GM19043 (cell line): ENCODE results near the gene DHCR7.
"Not testable (repeated sequence)": the region's sequence is repeated elsewhere in the genome, so short reads cannot be mapped to it uniquely, and the experiment has no call there.

ENCODE experiments used
- ATAC-seq: cut with Tn5 transposase; IDR thresholded peaks from one replicate; pipeline ENCODE4 v1.9.1; 2021; ENCODE audit warnings: low read depth; ENCODE audit not compliant: unreplicated experiment

DHCR7 gene

GRCh38 chr11:71422318-71422717, 25.9 kb downstream of the DHCR7 start:
- ATAC-seq = not testable (repeated sequence)

- no peak for ATAC-seq
These were observed 26.7 kb downstream of the DHCR7 start for GRCh38 chr11:71421392-71421950.

GRCh38 chr11:71420455-71421241, 27.5 kb downstream of the DHCR7 start:
- ATAC-seq = no peak

GRCh38 chr11:71418643-71419042, 29.6 kb downstream of the DHCR7 start:
- no peak for ATAC-seq

GRCh38 chr11:71414645-71415044, 33.5 kb downstream of the DHCR7 start:
- ATAC-seq = no peak

- no peak for ATAC-seq
These were observed 37.7 kb downstream of the DHCR7 start for GRCh38 chr11:71410363-71410966.

- ATAC-seq = no peak
These were observed 39.4 kb downstream of the DHCR7 start for GRCh38 chr11:71408826-71409225.

GRCh38 chr11:71407356-71407755, 40.8 kb downstream of the DHCR7 start:
- ATAC-seq = no peak

- no peak for ATAC-seq
These were observed 41.5 kb downstream of the DHCR7 start for GRCh38 chr11:71406681-71407080.

- ATAC-seq = no peak
These were observed 44.0 kb downstream of the DHCR7 start for GRCh38 chr11:71404209-71404608.

GRCh38 chr11:71402878-71403277, 45.3 kb downstream of the DHCR7 start:
- no peak for ATAC-seq

- ATAC-seq = no peak
These were observed 48.0 kb downstream of the DHCR7 start for GRCh38 chr11:71400216-71400615.

- ATAC-seq = no peak
These were observed 48.9 kb downstream of the DHCR7 start for GRCh38 chr11:71399341-71399740.

GRCh38 chr11:71397961-71398360, 50.2 kb downstream of the DHCR7 start:
- ATAC-seq = no peak

- no peak for ATAC-seq
These were observed 50.8 kb downstream of the DHCR7 start for GRCh38 chr11:71397331-71397860.

GRCh38 chr11:71396548-71397123, 51.6 kb downstream of the DHCR7 start:
- ATAC-seq = no peak

GRCh38 chr11:71395774-71396173, 52.4 kb downstream of the DHCR7 start:
- ATAC-seq = no peak

- no peak for ATAC-seq
These were observed 53.0 kb downstream of the DHCR7 start for GRCh38 chr11:71395263-71395560.

- ATAC-seq = no peak
These were observed 54.9 kb downstream of the DHCR7 start for GRCh38 chr11:71393283-71393682.

- ATAC-seq = no peak
These were observed 56.4 kb downstream of the DHCR7 start for GRCh38 chr11:71391796-71392195.

- no peak for ATAC-seq
These were observed 56.8 kb downstream of the DHCR7 start for GRCh38 chr11:71391352-71391751.
